ENCODE measurements around the gene NXN. TPM values are rescaled to one million over a fixed set of nuclear protein-coding genes. Genes with fewer than 3 reads are reported as not detected.
"Not testable (repeated sequence)": the region's sequence is repeated elsewhere in the genome, so short reads cannot be mapped to it uniquely, and the experiment has no call there.

Gene NXN
- polyA plus RNA-seq, 1 experiment: 118 TPM

GRCh38 chr17:752620-753219 lies 226.9 kb downstream of the NXN start:
- ChIA-PET CTCF (interaction anchor here (0.6 to 1.4 kb wide), 9 partner anchors 11 to 276 kb away, joined by 3 to 6 read pairs (median 4); partner anchors contain the start of genes GLOD4, MRM3 and NXN), POLR2A (interaction anchor here (0.6 to 1.1 kb wide), 4 partner anchors 29 to 340 kb away, joined by 3 to 4 read pairs (median 4); partner anchors contain the start of genes GLOD4, MRM3 and TIMM22)
- Histone ChIP-seq H3K9me3 (ENCODE audit: control insufficient read depth, insufficient read depth, low read length) (peaks cover 5% of the 10 kb centered on the region), H3K27me3 (ENCODE audit: control insufficient read depth, insufficient read depth, low read length) (no peaks in the 10 kb centered on the region), H3K4me3 (ENCODE audit: low read depth, low read length) (peak overlapping the region; percentile 71), H3K27ac (ENCODE audit: low read depth, low read length) (peak overlapping the region; percentile 39)
- no peak for TF ChIP-seq CTCF (IDR thresholded peaks at IDR 0.05; ENCODE audit: low read depth, low read length)
- DNase-seq (ENCODE audit: low read depth, low spot score): peak; percentile 20

DNA sequence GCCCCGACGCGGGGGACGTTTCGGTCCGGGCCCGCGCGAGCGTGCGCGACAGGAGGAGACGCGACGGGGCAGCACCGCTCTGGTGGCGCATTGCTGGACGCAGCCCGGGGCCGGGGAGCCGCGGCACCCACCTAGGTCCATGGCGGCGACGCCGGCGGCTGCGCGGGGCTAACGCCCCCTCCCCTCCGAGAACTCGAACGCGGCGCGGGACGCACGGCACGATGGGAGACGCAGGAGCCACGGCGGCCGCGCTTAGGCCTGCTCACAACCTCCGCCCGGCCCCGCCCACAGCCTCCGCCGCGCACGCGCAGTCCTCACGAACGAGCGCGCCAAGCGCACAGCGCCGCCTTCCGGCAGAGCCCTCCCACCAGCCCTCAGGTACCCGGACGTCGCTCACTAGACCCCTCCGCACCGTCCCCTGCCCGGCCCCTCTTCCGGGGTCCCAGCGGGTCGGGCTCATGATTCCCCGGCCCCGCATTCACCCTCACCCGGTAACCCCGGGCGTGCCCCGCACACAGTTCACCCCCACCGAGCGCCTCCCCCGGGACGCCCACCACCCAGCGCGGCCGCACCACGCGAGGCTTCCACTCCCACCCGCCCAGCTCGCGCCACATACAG lies 227.5 kb downstream of the NXN start, which contains the start of gene GEMIN4:
Gene GEMIN4, minus strand, starts transcription at position 263 of the 618 bp plus-strand sequence. Its CDS starts 122 bp downstream, at position 141.
- Histone ChIP-seq H3K27ac (ENCODE audit: low read depth, low read length) (peak within 1 kb of the TSS; percentile 39), H3K4me3 (ENCODE audit: low read depth, low read length) (peak within 1 kb of the TSS; percentile 71), H3K9me3 (ENCODE audit: control insufficient read depth, insufficient read depth, low read length) (peaks cover 9% of the 10 kb centered on the region), H3K27me3 (ENCODE audit: control insufficient read depth, insufficient read depth, low read length) (no peaks in the 10 kb centered on the region)
- DNase-seq (ENCODE audit: low read depth, low spot score): peak; percentile 65
- ChIA-PET POLR2A (interaction anchor here (0.6 to 1.1 kb wide), 4 partner anchors 30 to 340 kb away, joined by 3 to 4 read pairs (median 4); partner anchors contain the start of genes GLOD4, MRM3 and TIMM22), CTCF (interaction anchor here (0.6 to 1.4 kb wide), 10 partner anchors 12 to 277 kb away, joined by 3 to 6 read pairs (median 4); partner anchors contain the start of genes GLOD4, MRM3 and NXN)
- TF ChIP-seq CTCF (IDR thresholded peaks at IDR 0.05; ENCODE audit: low read depth, low read length): peak; percentile 91

- no peaks in the 10 kb centered on the region for H3K27me3 ChIP-seq (ENCODE audit: control insufficient read depth, insufficient read depth, low read length)
- H3K4me3 ChIP-seq (ENCODE audit: low read depth, low read length): peak overlapping the region; percentile 71
- POLR2A ChIA-PET: interaction anchor here (0.6 kb wide), 1 partner anchor 116 kb away, joined by 3 read pairs; no protein-coding TSS in a partner anchor
- no peak for DNase-seq (ENCODE audit: low read depth, low spot score)
- H3K9me3 ChIP-seq (ENCODE audit: control insufficient read depth, insufficient read depth, low read length): peaks cover 10% of the 10 kb centered on the region
- CTCF ChIA-PET: interaction anchor here (0.7 to 1.2 kb wide), 2 partner anchors 230 to 305 kb away, joined by 3 read pairs; no protein-coding TSS in a partner anchor
- H3K27ac ChIP-seq (ENCODE audit: low read depth, low read length): peak overlapping the region; percentile 11
- TF ChIP-seq CTCF (IDR thresholded peaks at IDR 0.05; ENCODE audit: low read depth, low read length): no peak
Observed at GRCh38 chr17:751269-752001, 228.1 kb downstream of the NXN start.

DNA sequence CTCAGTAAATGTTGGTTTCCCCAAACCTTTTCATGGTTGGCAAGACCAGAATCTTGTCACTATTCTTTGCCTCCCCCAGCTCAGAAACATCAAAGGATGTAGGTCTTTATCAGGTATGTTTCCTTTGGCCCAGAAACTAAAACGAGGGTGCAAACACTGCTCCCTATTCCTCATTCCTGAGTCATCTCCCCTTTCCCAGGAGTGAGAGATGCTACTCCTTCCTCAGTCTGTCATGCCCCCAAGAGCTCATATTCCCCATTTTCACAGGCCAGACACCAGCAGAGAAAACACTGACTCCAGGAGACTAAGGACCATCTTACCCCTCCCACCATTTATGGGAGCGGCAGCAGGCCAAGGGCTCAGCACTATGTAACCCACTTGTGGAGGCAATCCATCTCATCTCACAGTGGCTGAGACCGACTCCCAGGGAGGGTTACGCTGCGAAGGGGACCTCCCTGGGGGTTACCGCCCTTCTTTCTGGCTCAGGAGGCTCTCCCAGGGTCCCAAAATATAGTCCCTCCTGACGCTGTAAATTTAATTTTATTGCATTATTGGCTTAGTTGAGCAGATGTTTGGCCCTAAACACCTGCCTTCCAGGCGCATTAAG lies 229.0 kb downstream of the NXN start:
- no peak for DNase-seq (ENCODE audit: low read depth, low spot score)
- TF ChIP-seq CTCF (IDR thresholded peaks at IDR 0.05; ENCODE audit: low read depth, low read length): no peak
- no peak overlapping the region for H3K27ac ChIP-seq (ENCODE audit: low read depth, low read length)
- H3K9me3 ChIP-seq (ENCODE audit: control insufficient read depth, insufficient read depth, low read length): peaks cover 10% of the 10 kb centered on the region
- ChIA-PET CTCF (interaction anchor here (0.6 to 1.3 kb wide), 4 partner anchors 13 to 364 kb away, joined by 3 to 6 read pairs (median 4); no protein-coding TSS in a partner anchor), POLR2A (interaction anchor here (0.6 kb wide), 1 partner anchor 116 kb away, joined by 3 read pairs; no protein-coding TSS in a partner anchor)
- no peaks in the 10 kb centered on the region for H3K27me3 ChIP-seq (ENCODE audit: control insufficient read depth, insufficient read depth, low read length)
- H3K4me3 ChIP-seq (ENCODE audit: low read depth, low read length): peak overlapping the region; percentile 71; the same call in 1 of the 2 replicates

GRCh38 chr17:749359-749758 lies 230.2 kb downstream of the NXN start:
- H3K4me3 ChIP-seq (ENCODE audit: low read depth, low read length); H3K27ac ChIP-seq (ENCODE audit: low read depth, low read length); POLR2A ChIA-PET; H3K27me3 ChIP-seq (ENCODE audit: control insufficient read depth, insufficient read depth, low read length); DNase-seq (ENCODE audit: low read depth, low spot score): not testable (repeated sequence)
- CTCF ChIA-PET: interaction anchor here (0.8 kb wide), 1 partner anchor 232 kb away, joined by 4 read pairs; no protein-coding TSS in a partner anchor
- peaks cover 10% of the 10 kb centered on the region for H3K9me3 ChIP-seq (ENCODE audit: control insufficient read depth, insufficient read depth, low read length)
